ENCODE measurements around the gene TLR2. TPM values are rescaled to one million over a fixed set of nuclear protein-coding genes. Genes with fewer than 3 reads are reported as not detected.

TLR2 gene
- polyA plus RNA-seq, 3 donors: 133 to 187 (median 162) TPM

DNA sequence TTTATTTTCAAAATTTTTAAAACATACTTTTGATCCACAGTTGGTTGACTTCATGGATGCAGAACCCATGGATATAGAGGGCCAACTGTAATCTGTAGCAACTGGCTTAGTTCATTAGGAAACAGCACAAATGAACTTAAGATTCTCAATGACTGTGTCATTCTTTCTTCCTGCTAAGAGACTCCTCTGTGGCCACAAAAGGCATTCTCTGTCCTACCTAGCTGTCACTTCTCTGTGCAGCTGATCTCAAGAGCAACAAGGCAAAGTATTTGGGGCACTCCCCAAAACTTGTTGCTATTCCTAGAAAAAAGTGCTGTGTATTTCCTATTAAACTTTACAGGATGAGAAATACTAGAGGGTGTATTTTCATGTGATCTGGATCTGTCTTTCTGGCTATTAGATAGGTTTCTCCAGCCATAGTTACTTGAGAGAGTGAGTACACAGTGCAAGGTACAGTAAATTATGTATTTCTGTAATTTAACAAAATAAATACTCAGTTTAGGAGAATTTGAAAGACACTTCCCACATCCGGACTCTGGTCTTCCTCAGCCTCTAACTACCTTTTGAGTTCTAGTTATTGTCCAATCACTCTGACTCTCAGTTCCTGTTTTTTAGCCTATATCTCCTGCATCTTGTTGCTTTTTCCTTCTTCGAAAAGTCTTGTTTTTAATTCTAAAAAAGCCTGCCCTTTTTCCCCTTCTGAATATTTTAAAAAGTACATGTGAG lies 21.8 kb downstream of the TLR2 start:
- H3K4me2 ChIP-seq (replicated peaks; ENCODE audit: extremely low read depth, low read length, poor library complexity, severe bottlenecking): peak overlapping the region; percentile 70
- Mint-ChIP-seq H3K27ac (peak overlapping the region; percentile 30 to 89 (median 81)), H3K4me1 (peaks cover 57% of the 10 kb centered on the region), H3K36me3 (peaks cover 57 to 82% of the 10 kb centered on the region in 2 donors), H3K9me3 (no peaks in the 10 kb centered on the region), H3K27me3 (ENCODE audit: low read depth in 3 of 3) (no peaks in the 10 kb centered on the region), H3K4me3 (peak overlapping the region in 1 of 2 donors; percentile 39)
- H3K27me3 ChIP-seq (ENCODE audit: control insufficient read depth in 2 of 2, insufficient read depth in 2 of 2, low read length in 2 of 2): no peaks in the 10 kb centered on the region
- H2AFZ ChIP-seq (ENCODE audit: insufficient read depth, low read depth, low read length, poor library complexity, severe bottlenecking): no peak overlapping the region
- peak overlapping the region in 1 of 2 donors; percentile 70 for H3K27ac ChIP-seq (ENCODE audit: low read depth in 1 of 2, low read length in 2 of 2)
- H3K79me2 ChIP-seq (ENCODE audit: insufficient read depth, low read length): peaks cover 90% of the 10 kb centered on the region
- intact Hi-C loops (cut with micrococcal nuclease): no loop called here
- WGBS (ENCODE audit: insufficient coverage): 0% methylated on average over 1 of the region's 2 CpGs
- DNase-seq: peak; percentile 27 to 73 (median 66)
- no peaks in the 10 kb centered on the region for H3K9me3 ChIP-seq (replicated peaks in 1 of 2; ENCODE audit: control insufficient read depth in 1 of 2, insufficient read depth in 1 of 2, low read length in 2 of 2)
- H3K4me3 ChIP-seq (replicated peaks in 1 of 3; ENCODE audit: low read depth in 2 of 3, low read length in 3 of 3): peak overlapping the region in 1 of 3 experiments; percentile 56
- H3K36me3 ChIP-seq (replicated peaks in 1 of 2; ENCODE audit: control insufficient read depth in 1 of 2, insufficient read depth in 2 of 2, low read length in 2 of 2): peaks cover 50 to 77% of the 10 kb centered on the region in 2 donors
- TF ChIP-seq, protein P1, sequence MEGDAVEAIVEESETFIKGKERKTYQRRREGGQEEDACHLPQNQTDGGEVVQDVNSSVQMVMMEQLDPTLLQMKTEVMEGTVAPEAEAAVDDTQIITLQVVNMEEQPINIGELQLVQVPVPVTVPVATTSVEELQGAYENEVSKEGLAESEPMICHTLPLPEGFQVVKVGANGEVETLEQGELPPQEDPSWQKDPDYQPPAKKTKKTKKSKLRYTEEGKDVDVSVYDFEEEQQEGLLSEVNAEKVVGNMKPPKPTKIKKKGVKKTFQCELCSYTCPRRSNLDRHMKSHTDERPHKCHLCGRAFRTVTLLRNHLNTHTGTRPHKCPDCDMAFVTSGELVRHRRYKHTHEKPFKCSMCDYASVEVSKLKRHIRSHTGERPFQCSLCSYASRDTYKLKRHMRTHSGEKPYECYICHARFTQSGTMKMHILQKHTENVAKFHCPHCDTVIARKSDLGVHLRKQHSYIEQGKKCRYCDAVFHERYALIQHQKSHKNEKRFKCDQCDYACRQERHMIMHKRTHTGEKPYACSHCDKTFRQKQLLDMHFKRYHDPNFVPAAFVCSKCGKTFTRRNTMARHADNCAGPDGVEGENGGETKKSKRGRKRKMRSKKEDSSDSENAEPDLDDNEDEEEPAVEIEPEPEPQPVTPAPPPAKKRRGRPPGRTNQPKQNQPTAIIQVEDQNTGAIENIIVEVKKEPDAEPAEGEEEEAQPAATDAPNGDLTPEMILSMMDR (IDR thresholded peaks at IDR 0.05): no peak
- H3K9ac ChIP-seq (ENCODE audit: insufficient read depth, low read length, poor library complexity, severe bottlenecking): peak overlapping the region; percentile 18
- peaks cover 36 to 57% of the 10 kb centered on the region in 2 donors for H3K4me1 ChIP-seq (ENCODE audit: control insufficient read depth in 1 of 2, insufficient read depth in 2 of 2, low read length in 2 of 2)
- H4K20me1 ChIP-seq (ENCODE audit: insufficient read depth, low read length): peaks cover 100% of the 10 kb centered on the region

DNA sequence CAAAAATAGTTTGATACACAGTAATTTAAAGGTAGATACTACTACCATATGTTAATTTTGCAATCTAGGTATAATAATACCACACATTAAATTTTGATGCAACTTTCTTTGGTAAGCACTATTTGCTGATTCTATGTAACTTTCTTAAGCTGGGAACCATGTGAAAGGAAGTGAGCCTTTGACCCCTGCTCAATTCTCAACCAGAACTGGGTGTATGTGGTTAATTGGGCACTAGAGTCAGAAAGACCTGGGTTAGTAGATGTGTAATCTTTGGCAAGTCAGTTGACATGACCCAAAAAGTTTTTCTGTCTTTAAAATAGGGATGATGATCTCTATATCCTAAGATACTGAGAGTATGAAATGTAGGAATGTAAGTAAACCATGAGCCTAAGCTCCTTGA lies 22.4 kb downstream of the TLR2 start:
- H3K27ac Mint-ChIP-seq: peak overlapping the region; percentile 71 to 89 (median 82)
- DNase-seq: no peak
- Histone ChIP-seq H3K4me1 (ENCODE audit: control insufficient read depth in 1 of 2, insufficient read depth in 2 of 2, low read length in 2 of 2) (peaks cover 36 to 57% of the 10 kb centered on the region in 2 donors), H3K4me2 (replicated peaks; ENCODE audit: extremely low read depth, low read length, poor library complexity, severe bottlenecking) (peak overlapping the region; percentile 70), H3K36me3 (replicated peaks in 1 of 2; ENCODE audit: control insufficient read depth in 1 of 2, insufficient read depth in 2 of 2, low read length in 2 of 2) (peaks cover 49 to 71% of the 10 kb centered on the region in 2 donors), H3K27ac (ENCODE audit: low read depth in 1 of 2, low read length in 2 of 2) (peak overlapping the region; percentile 6 to 70), H2AFZ (ENCODE audit: insufficient read depth, low read depth, low read length, poor library complexity, severe bottlenecking) (no peak overlapping the region), H3K9ac (ENCODE audit: insufficient read depth, low read length, poor library complexity, severe bottlenecking) (no peak overlapping the region), H4K20me1 (ENCODE audit: insufficient read depth, low read length) (peaks cover 100% of the 10 kb centered on the region), H3K9me3 (replicated peaks in 1 of 2; ENCODE audit: control insufficient read depth in 1 of 2, insufficient read depth in 1 of 2, low read length in 2 of 2) (no peaks in the 10 kb centered on the region), H3K4me3 (replicated peaks in 1 of 3; ENCODE audit: low read depth in 2 of 3, low read length in 3 of 3) (peak overlapping the region in 1 of 3 experiments; percentile 56), H3K27me3 (ENCODE audit: control insufficient read depth in 2 of 2, insufficient read depth in 2 of 2, low read length in 2 of 2) (no peaks in the 10 kb centered on the region), H3K79me2 (ENCODE audit: insufficient read depth, low read length) (peaks cover 84% of the 10 kb centered on the region)
- no peaks in the 10 kb centered on the region for H3K27me3 Mint-ChIP-seq (ENCODE audit: low read depth in 3 of 3)
- TF ChIP-seq, protein P1 (IDR thresholded peaks at IDR 0.05): no peak
- no peaks in the 10 kb centered on the region for H3K9me3 Mint-ChIP-seq
- intact Hi-C loops (cut with micrococcal nuclease): no loop called here
- peaks cover 57% of the 10 kb centered on the region for H3K4me1 Mint-ChIP-seq
- H3K4me3 Mint-ChIP-seq: no peak overlapping the region
- peaks cover 56 to 83% of the 10 kb centered on the region in 2 donors for H3K36me3 Mint-ChIP-seq
